ENCODE data around the gene HNRNPU. TPM values are rescaled to one million over a fixed set of nuclear protein-coding genes. Genes with fewer than 3 reads are reported as not detected.

Gene HNRNPU
- total RNA-seq, 1 donor from 2014 or later: 427 TPM

- Mint-ChIP-seq H3K27me3 (ENCODE audit: unreplicated experiment) (peaks cover 10% of the 10 kb centered on the region), H3K9me3 (ENCODE audit: unreplicated experiment) (peaks cover 12% of the 10 kb centered on the region), H3K4me3 (ENCODE audit: unreplicated experiment) (no peak overlapping the region), H3K36me3 (ENCODE audit: unreplicated experiment) (no peaks in the 10 kb centered on the region), H3K27ac (ENCODE audit: unreplicated experiment) (no peak overlapping the region), H3K4me1 (ENCODE audit: low read depth, unreplicated experiment) (peaks cover 9% of the 10 kb centered on the region)
- no peak for TF ChIP-seq CTCF (IDR thresholded peaks at IDR 0.05; ENCODE audit: partially characterized antibody, unreplicated experiment)
- no peak for DNase-seq
Measured at GRCh38 chr1:244868484-244869363, 4.4 kb upstream of the HNRNPU start.

- H3K9me3 Mint-ChIP-seq (ENCODE audit: unreplicated experiment): peaks cover 20% of the 10 kb centered on the region
- H3K27ac Mint-ChIP-seq (ENCODE audit: unreplicated experiment): no peak overlapping the region
- no peak for DNase-seq
- no peaks in the 10 kb centered on the region for H3K36me3 Mint-ChIP-seq (ENCODE audit: unreplicated experiment)
- peaks cover 11% of the 10 kb centered on the region for H3K4me1 Mint-ChIP-seq (ENCODE audit: low read depth, unreplicated experiment)
- peaks cover 11% of the 10 kb centered on the region for H3K27me3 Mint-ChIP-seq (ENCODE audit: unreplicated experiment)
- no peak for TF ChIP-seq CTCF (IDR thresholded peaks at IDR 0.05; ENCODE audit: partially characterized antibody, unreplicated experiment)
- no peak overlapping the region for H3K4me3 Mint-ChIP-seq (ENCODE audit: unreplicated experiment)
Measured at GRCh38 chr1:244866355-244866754, 2.0 kb upstream of the HNRNPU start.

DNA sequence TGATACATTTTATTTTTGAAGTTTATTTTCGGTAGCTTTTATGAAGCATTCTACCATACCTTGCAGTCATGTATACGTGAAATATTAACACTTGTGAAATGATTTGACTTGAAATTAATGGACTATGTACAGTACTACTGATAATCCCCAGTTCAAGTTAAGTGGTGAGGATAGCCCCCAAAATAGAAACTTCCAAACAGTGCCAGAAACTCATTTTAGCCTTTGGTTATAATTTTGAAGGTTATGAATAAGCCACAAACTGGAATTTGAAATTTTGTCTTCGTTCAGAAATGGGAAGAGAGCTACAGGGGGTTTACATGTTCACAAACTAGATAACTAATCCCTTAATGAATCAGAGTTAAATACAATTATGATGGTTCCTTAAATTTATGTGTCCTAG, 1.5 kb upstream of the HNRNPU start:
- TF ChIP-seq CTCF (IDR thresholded peaks at IDR 0.05; ENCODE audit: partially characterized antibody, unreplicated experiment): no peak
- Mint-ChIP-seq H3K4me3 (ENCODE audit: unreplicated experiment) (peak overlapping the region; percentile 90), H3K27me3 (ENCODE audit: unreplicated experiment) (peaks cover 11% of the 10 kb centered on the region), H3K27ac (ENCODE audit: unreplicated experiment) (peak overlapping the region; percentile 100), H3K4me1 (ENCODE audit: low read depth, unreplicated experiment) (peaks cover 13% of the 10 kb centered on the region), H3K36me3 (ENCODE audit: unreplicated experiment) (no peaks in the 10 kb centered on the region), H3K9me3 (ENCODE audit: unreplicated experiment) (peaks cover 20% of the 10 kb centered on the region)
- no peak for DNase-seq

DNA sequence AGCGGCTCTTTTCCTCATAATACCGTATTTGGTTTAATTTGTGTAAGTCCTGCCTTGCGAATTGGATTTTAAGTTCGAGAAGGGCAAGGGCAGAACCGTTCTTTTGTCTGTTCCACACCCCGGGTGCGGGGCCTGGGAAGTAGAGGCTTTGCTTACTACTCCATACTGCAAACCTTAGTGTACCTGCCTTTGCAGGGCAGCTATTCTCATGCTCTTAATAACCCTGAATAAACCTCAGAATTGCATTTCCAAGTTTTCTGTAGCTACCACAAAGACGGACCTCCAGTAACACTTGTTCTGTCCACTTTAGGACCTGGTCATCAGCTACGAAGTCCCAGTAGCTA, 657 bp upstream of the HNRNPU start:
- peak; percentile 43 for DNase-seq
- Mint-ChIP-seq H3K27me3 (ENCODE audit: unreplicated experiment) (peaks cover 11% of the 10 kb centered on the region), H3K9me3 (ENCODE audit: unreplicated experiment) (peaks cover 20% of the 10 kb centered on the region), H3K36me3 (ENCODE audit: unreplicated experiment) (no peaks in the 10 kb centered on the region), H3K27ac (ENCODE audit: unreplicated experiment) (peak overlapping the region; percentile 100), H3K4me3 (ENCODE audit: unreplicated experiment) (peak overlapping the region; percentile 90), H3K4me1 (ENCODE audit: low read depth, unreplicated experiment) (peaks cover 17% of the 10 kb centered on the region)
- TF ChIP-seq CTCF (IDR thresholded peaks at IDR 0.05; ENCODE audit: partially characterized antibody, unreplicated experiment): no peak
